Fibroblast of upper back skin (primary cell): ENCODE data around the gene PHACTR3.
A peak's percentile ranks its signal among the peaks of the same experiment; 100 is the strongest.

Experiments
- DNase-seq: peaks from one replicate; pipeline ENCODE4 v3.0.0-alpha.2; 2013

The PHACTR3 gene

GRCh38 chr20:59821788-59822187 is 217.4 kb downstream of the PHACTR3 start:
- DNase-seq: no peak

GRCh38 chr20:59822291-59823029 is 218.1 kb downstream of the PHACTR3 start:
- no peak for DNase-seq

- DNase-seq: no peak
These were observed 218.7 kb downstream of the PHACTR3 start for GRCh38 chr20:59823030-59823423.

GRCh38 chr20:59823491-59824259 is 219.3 kb downstream of the PHACTR3 start:
- no peak for DNase-seq

GRCh38 chr20:59824711-59825562 is 220.6 kb downstream of the PHACTR3 start:
- DNase-seq: no peak

- no peak for DNase-seq
These were observed 221.2 kb downstream of the PHACTR3 start for GRCh38 chr20:59825563-59825920.

- no peak for DNase-seq
These were observed 221.8 kb downstream of the PHACTR3 start for GRCh38 chr20:59825944-59826759.

GRCh38 chr20:59827138-59828056 is 223.1 kb downstream of the PHACTR3 start:
- no peak for DNase-seq

GRCh38 chr20:59828125-59829053 is 224.0 kb downstream of the PHACTR3 start:
- no peak for DNase-seq

- DNase-seq: no peak
These were observed 224.9 kb downstream of the PHACTR3 start for GRCh38 chr20:59829054-59829785.

GRCh38 chr20:59829786-59830664 is 225.7 kb downstream of the PHACTR3 start:
- DNase-seq: no peak

- DNase-seq: no peak
These were observed 226.3 kb downstream of the PHACTR3 start for GRCh38 chr20:59830665-59831023.

GRCh38 chr20:59831024-59831915 is 226.9 kb downstream of the PHACTR3 start:
- no peak for DNase-seq

GRCh38 chr20:59831916-59832270 is 227.6 kb downstream of the PHACTR3 start:
- DNase-seq: no peak

GRCh38 chr20:59832406-59833363 is 228.3 kb downstream of the PHACTR3 start:
- DNase-seq: no peak

GRCh38 chr20:59835057-59835447 is 230.7 kb downstream of the PHACTR3 start:
- peak; percentile 32 for DNase-seq
